ENCODE results near the gene STEAP4. TPM values are rescaled to one million over a fixed set of nuclear protein-coding genes. Genes with fewer than 3 reads are reported as not detected.
"Not testable (repeated sequence)": the region's sequence is repeated elsewhere in the genome, so short reads cannot be mapped to it uniquely, and the experiment has no call there.

STEAP4 gene
- total RNA-seq, 1 experiment from 2014 or later = under 0.01 TPM

- DNase-seq = no peak
- no peaks in the 10 kb centered on the region for H3K36me3 ChIP-seq (replicated peaks; ENCODE audit: control insufficient read depth, insufficient read depth, low read length)
- no peak overlapping the region for H3K4me3 ChIP-seq (ENCODE audit: insufficient read depth, low read depth, low read length)
- H3K27me3 ChIP-seq (ENCODE audit: control insufficient read depth, insufficient read depth, low read length) = no peaks in the 10 kb centered on the region
These were observed 37.8 kb downstream of the STEAP4 start for GRCh38 chr7:88268858-88269257.

GRCh38 chr7:88268051-88268450, 38.6 kb downstream of the STEAP4 start:
- no peak overlapping the region for H3K4me3 ChIP-seq (ENCODE audit: insufficient read depth, low read depth, low read length)
- DNase-seq = no peak
- H3K27me3 ChIP-seq (ENCODE audit: control insufficient read depth, insufficient read depth, low read length) = no peaks in the 10 kb centered on the region
- H3K36me3 ChIP-seq (replicated peaks; ENCODE audit: control insufficient read depth, insufficient read depth, low read length) = no peaks in the 10 kb centered on the region

GRCh38 chr7:88267421-88267820, 39.3 kb downstream of the STEAP4 start:
- Histone ChIP-seq H3K36me3 (replicated peaks; ENCODE audit: control insufficient read depth, insufficient read depth, low read length) (no peaks in the 10 kb centered on the region), H3K4me3 (ENCODE audit: insufficient read depth, low read depth, low read length) (no peak overlapping the region), H3K27me3 (ENCODE audit: control insufficient read depth, insufficient read depth, low read length) (no peaks in the 10 kb centered on the region)
- no peak for DNase-seq

GRCh38 chr7:88264987-88265386, 41.7 kb downstream of the STEAP4 start:
- H3K27me3 ChIP-seq (ENCODE audit: control insufficient read depth, insufficient read depth, low read length); H3K36me3 ChIP-seq (replicated peaks; ENCODE audit: control insufficient read depth, insufficient read depth, low read length); DNase-seq; H3K4me3 ChIP-seq (ENCODE audit: insufficient read depth, low read depth, low read length): not testable (repeated sequence)

- DNase-seq = no peak
- H3K36me3 ChIP-seq (replicated peaks; ENCODE audit: control insufficient read depth, insufficient read depth, low read length) = no peaks in the 10 kb centered on the region
- H3K27me3 ChIP-seq (ENCODE audit: control insufficient read depth, insufficient read depth, low read length) = no peaks in the 10 kb centered on the region
- no peak overlapping the region for H3K4me3 ChIP-seq (ENCODE audit: insufficient read depth, low read depth, low read length)
These were observed 44.1 kb downstream of the STEAP4 start for GRCh38 chr7:88262562-88262961.

GRCh38 chr7:88260719-88261118, 46.0 kb downstream of the STEAP4 start:
- no peak for DNase-seq
- no peaks in the 10 kb centered on the region for H3K36me3 ChIP-seq (replicated peaks; ENCODE audit: control insufficient read depth, insufficient read depth, low read length)
- no peak overlapping the region for H3K4me3 ChIP-seq (ENCODE audit: insufficient read depth, low read depth, low read length)
- no peaks in the 10 kb centered on the region for H3K27me3 ChIP-seq (ENCODE audit: control insufficient read depth, insufficient read depth, low read length)

GRCh38 chr7:88259656-88260380, 46.9 kb downstream of the STEAP4 start:
- DNase-seq = no peak
- H3K27me3 ChIP-seq (ENCODE audit: control insufficient read depth, insufficient read depth, low read length) = no peaks in the 10 kb centered on the region
- no peak overlapping the region for H3K4me3 ChIP-seq (ENCODE audit: insufficient read depth, low read depth, low read length)
- no peaks in the 10 kb centered on the region for H3K36me3 ChIP-seq (replicated peaks; ENCODE audit: control insufficient read depth, insufficient read depth, low read length)

- DNase-seq; H3K27me3 ChIP-seq (ENCODE audit: control insufficient read depth, insufficient read depth, low read length): not testable (repeated sequence)
These were observed 48.4 kb downstream of the STEAP4 start for GRCh38 chr7:88258296-88258695.

GRCh38 chr7:88256906-88257305, 49.8 kb downstream of the STEAP4 start:
- Histone ChIP-seq H3K36me3 (replicated peaks; ENCODE audit: control insufficient read depth, insufficient read depth, low read length) (no peaks in the 10 kb centered on the region), H3K27me3 (ENCODE audit: control insufficient read depth, insufficient read depth, low read length) (no peaks in the 10 kb centered on the region), H3K4me3 (ENCODE audit: insufficient read depth, low read depth, low read length) (no peak overlapping the region)
- DNase-seq = no peak

More at GRCh38 chr7:88258296-88258695, 48.4 kb downstream of the STEAP4 start:
- not testable (repeated sequence) for H3K36me3 ChIP-seq (replicated peaks; ENCODE audit: control insufficient read depth, insufficient read depth, low read length); H3K4me3 ChIP-seq (ENCODE audit: insufficient read depth, low read depth, low read length)

- Histone ChIP-seq H3K4me3 (ENCODE audit: insufficient read depth, low read depth, low read length) (no peak overlapping the region), H3K27me3 (ENCODE audit: control insufficient read depth, insufficient read depth, low read length) (no peaks in the 10 kb centered on the region), H3K36me3 (replicated peaks; ENCODE audit: control insufficient read depth, insufficient read depth, low read length) (no peaks in the 10 kb centered on the region)
- no peak for DNase-seq
These were observed 51.8 kb downstream of the STEAP4 start for GRCh38 chr7:88254721-88255424.

- no peak for DNase-seq
- no peaks in the 10 kb centered on the region for H3K36me3 ChIP-seq (replicated peaks; ENCODE audit: control insufficient read depth, insufficient read depth, low read length)
- no peaks in the 10 kb centered on the region for H3K27me3 ChIP-seq (ENCODE audit: control insufficient read depth, insufficient read depth, low read length)
- H3K4me3 ChIP-seq (ENCODE audit: insufficient read depth, low read depth, low read length) = no peak overlapping the region
These were observed 53.1 kb downstream of the STEAP4 start for GRCh38 chr7:88253640-88254039.

- DNase-seq = no peak
- H3K4me3 ChIP-seq (ENCODE audit: insufficient read depth, low read depth, low read length) = no peak overlapping the region
- no peaks in the 10 kb centered on the region for H3K27me3 ChIP-seq (ENCODE audit: control insufficient read depth, insufficient read depth, low read length)
- H3K36me3 ChIP-seq (replicated peaks; ENCODE audit: control insufficient read depth, insufficient read depth, low read length) = no peaks in the 10 kb centered on the region
These were observed 62.4 kb downstream of the STEAP4 start for GRCh38 chr7:88244258-88244657.

GRCh38 chr7:88243345-88243909, 63.3 kb downstream of the STEAP4 start:
- H3K36me3 ChIP-seq (replicated peaks; ENCODE audit: control insufficient read depth, insufficient read depth, low read length) = no peaks in the 10 kb centered on the region
- DNase-seq = peak; percentile 30
- no peak overlapping the region for H3K4me3 ChIP-seq (ENCODE audit: insufficient read depth, low read depth, low read length)
- no peaks in the 10 kb centered on the region for H3K27me3 ChIP-seq (ENCODE audit: control insufficient read depth, insufficient read depth, low read length)

- Histone ChIP-seq H3K36me3 (replicated peaks; ENCODE audit: control insufficient read depth, insufficient read depth, low read length) (no peaks in the 10 kb centered on the region), H3K27me3 (ENCODE audit: control insufficient read depth, insufficient read depth, low read length) (no peaks in the 10 kb centered on the region), H3K4me3 (ENCODE audit: insufficient read depth, low read depth, low read length) (no peak overlapping the region)
- DNase-seq = no peak
These were observed 66.8 kb downstream of the STEAP4 start for GRCh38 chr7:88239852-88240251.

- H3K36me3 ChIP-seq (replicated peaks; ENCODE audit: control insufficient read depth, insufficient read depth, low read length) = no peaks in the 10 kb centered on the region
- no peak overlapping the region for H3K4me3 ChIP-seq (ENCODE audit: insufficient read depth, low read depth, low read length)
- no peaks in the 10 kb centered on the region for H3K27me3 ChIP-seq (ENCODE audit: control insufficient read depth, insufficient read depth, low read length)
- DNase-seq = no peak
These were observed 72.9 kb downstream of the STEAP4 start for GRCh38 chr7:88233828-88234227.
